ENCODE measurements around the gene LRPAP1.
"Not testable (repeated sequence)": the region's sequence is repeated elsewhere in the genome, so short reads cannot be mapped to it uniquely, and the experiment has no call there.

Gene LRPAP1

GRCh38 chr4:3560465-3560864 lies 28.2 kb upstream of the LRPAP1 start:
- DNase-seq = not testable (repeated sequence)

- DNase-seq = not testable (repeated sequence)
Observed at GRCh38 chr4:3559381-3560290, 27.4 kb upstream of the LRPAP1 start.

GRCh38 chr4:3558514-3558836 lies 26.3 kb upstream of the LRPAP1 start:
- DNase-seq = not testable (repeated sequence)

- DNase-seq = peak in 1 of 2 donors; percentile 5
Observed at GRCh38 chr4:3557676-3558513, 25.7 kb upstream of the LRPAP1 start.

GRCh38 chr4:3557088-3557492 lies 24.9 kb upstream of the LRPAP1 start:
- DNase-seq = peak; percentile 82 to 93

GRCh38 chr4:3556244-3556867 lies 24.1 kb upstream of the LRPAP1 start:
- peak in 1 of 2 donors; percentile 20 for DNase-seq

GRCh38 chr4:3555459-3556070 lies 23.3 kb upstream of the LRPAP1 start:
- DNase-seq = not testable (repeated sequence)

GRCh38 chr4:3551366-3551765 lies 19.1 kb upstream of the LRPAP1 start:
- not testable (repeated sequence) for DNase-seq

- not testable (repeated sequence) for DNase-seq
Observed at GRCh38 chr4:3550792-3551325, 18.6 kb upstream of the LRPAP1 start.

- not testable (repeated sequence) for DNase-seq
Observed at GRCh38 chr4:3550041-3550440, 17.8 kb upstream of the LRPAP1 start.

- not testable (repeated sequence) for DNase-seq
Observed at GRCh38 chr4:3549694-3550001, 17.4 kb upstream of the LRPAP1 start.

GRCh38 chr4:3548991-3549693 lies 16.9 kb upstream of the LRPAP1 start:
- not testable (repeated sequence) for DNase-seq

GRCh38 chr4:3546721-3547120 lies 14.5 kb upstream of the LRPAP1 start:
- DNase-seq = not testable (repeated sequence)

- DNase-seq = not testable (repeated sequence)
Observed at GRCh38 chr4:3545351-3545750, 13.1 kb upstream of the LRPAP1 start.

GRCh38 chr4:3544259-3545025 lies 12.2 kb upstream of the LRPAP1 start:
- DNase-seq = not testable (repeated sequence)

GRCh38 chr4:3543415-3543814 lies 11.2 kb upstream of the LRPAP1 start:
- DNase-seq = not testable (repeated sequence)

- not testable (repeated sequence) for DNase-seq
Observed at GRCh38 chr4:3538906-3539305, 6.7 kb upstream of the LRPAP1 start.

GRCh38 chr4:3535812-3536211 lies 3.6 kb upstream of the LRPAP1 start:
- DNase-seq = not testable (repeated sequence)

- no peak for DNase-seq
Observed at GRCh38 chr4:3533423-3533820, 1.2 kb upstream of the LRPAP1 start.

- peak; percentile 7 to 12 for DNase-seq
Observed at GRCh38 chr4:3532751-3533422, 665 bp upstream of the LRPAP1 start.
